SU-DHL-6 (cell line): ENCODE data around the gene MITF.

ENCODE experiments used
- H2AFZ ChIP-seq: fragments of 200-600 bp; sonication (generic); 2 replicates; pipeline ENCODE4 v1.6.1; 2014; ENCODE audit warnings: low read depth, mild to moderate bottlenecking, moderate library complexity, mixed read lengths, antibody characterized with exemption, low read length; ENCODE audit not compliant: severe bottlenecking
- H3F3A ChIP-seq: fragments of 200-600 bp; shearing (Covaris generic); 2 replicates; pipeline ENCODE4 v1.6.0; 2016; ENCODE audit warnings: antibody characterized with exemption, mild to moderate bottlenecking; ENCODE audit not compliant: insufficient read depth
- H3K27ac ChIP-seq: fragments of 200-600 bp; sonication (generic); 2 replicates; pipeline ENCODE4 v1.5.1; 2016; ENCODE audit warnings: low read depth, mild to moderate bottlenecking, low read length, moderate library complexity, mixed read lengths
- H3K27me3 ChIP-seq: fragments of 200-600 bp; sonication (generic), shearing (Covaris generic); 2 replicates; pipeline ENCODE4 v1.6.0; 2014; ENCODE audit warnings: mild to moderate bottlenecking, low read length
- H3K36me3 ChIP-seq: fragments of 200-600 bp; sonication (generic); 2 replicates; pipeline ENCODE4 v1.6.1; 2014; ENCODE audit warnings: mild to moderate bottlenecking, low read length, mixed read lengths
- H3K4me2 ChIP-seq: fragments of 300-600, 200-600 bp; shearing (Covaris generic), sonication (generic); 2 replicates; pipeline ENCODE4 v1.6.0; 2014; ENCODE audit warnings: low read length, low read depth, mild to moderate bottlenecking; ENCODE audit not compliant: poor library complexity, severe bottlenecking
- H3K4me3 ChIP-seq: fragments of 200-600 bp; sonication (generic); 2 replicates; pipeline ENCODE4 v1.5.1; 2014; ENCODE audit warnings: antibody characterized with exemption, low read length, mild to moderate bottlenecking, mixed read lengths; ENCODE audit not compliant: insufficient read depth, poor library complexity, severe bottlenecking
- H3K79me2 ChIP-seq: fragments of 200-600 bp; sonication (generic); 2 replicates; pipeline ENCODE4 v1.6.1; 2014; ENCODE audit warnings: mild to moderate bottlenecking, low read length, moderate library complexity; ENCODE audit not compliant: insufficient read depth
- H3K9ac ChIP-seq: fragments of 200-600 bp; sonication (generic); 2 replicates; pipeline ENCODE4 v1.7.0; 2014; ENCODE audit warnings: mild to moderate bottlenecking, low read length
- H3K9me2 ChIP-seq: fragments of 200-600 bp; sonication (generic); replicated peaks from 2 replicates; pipeline ENCODE4 v1.6.1; 2014; ENCODE audit warnings: low read length; ENCODE audit not compliant: insufficient read depth
- H3K9me3 ChIP-seq: fragments of 200-600 bp; sonication (generic); 2 replicates; pipeline ENCODE4 v1.6.1; 2014; ENCODE audit warnings: low read length, mixed read lengths; ENCODE audit not compliant: insufficient read depth
- H4K20me1 ChIP-seq: fragments of 200-600 bp; sonication (generic); 2 replicates; pipeline ENCODE4 v1.6.1; 2014; ENCODE audit warnings: low read depth, mild to moderate bottlenecking, antibody characterized with exemption, low read length, moderate library complexity, mixed read lengths
- EZH2phosphoT487 ChIP-seq: fragments of 200-600 bp; sonication (generic), shearing (Covaris generic); conservative IDR thresholded peaks from 2 replicates; pipeline ENCODE4 v1.6.1; 2018; ENCODE audit warnings: mild to moderate bottlenecking, antibody characterized with exemption, low read length, moderate library complexity, mixed read lengths
- TF ChIP-seq, protein P1 (sequence below): fragments of 200-600 bp; sonication (generic); IDR thresholded peaks from one replicate; pipeline ENCODE4 v1.5.1; 2017; ENCODE audit warnings: antibody characterized with exemption, mild to moderate bottlenecking, low read length, moderate library complexity; ENCODE audit not compliant: insufficient read depth, poor library complexity, severe bottlenecking

The MITF gene

DNA sequence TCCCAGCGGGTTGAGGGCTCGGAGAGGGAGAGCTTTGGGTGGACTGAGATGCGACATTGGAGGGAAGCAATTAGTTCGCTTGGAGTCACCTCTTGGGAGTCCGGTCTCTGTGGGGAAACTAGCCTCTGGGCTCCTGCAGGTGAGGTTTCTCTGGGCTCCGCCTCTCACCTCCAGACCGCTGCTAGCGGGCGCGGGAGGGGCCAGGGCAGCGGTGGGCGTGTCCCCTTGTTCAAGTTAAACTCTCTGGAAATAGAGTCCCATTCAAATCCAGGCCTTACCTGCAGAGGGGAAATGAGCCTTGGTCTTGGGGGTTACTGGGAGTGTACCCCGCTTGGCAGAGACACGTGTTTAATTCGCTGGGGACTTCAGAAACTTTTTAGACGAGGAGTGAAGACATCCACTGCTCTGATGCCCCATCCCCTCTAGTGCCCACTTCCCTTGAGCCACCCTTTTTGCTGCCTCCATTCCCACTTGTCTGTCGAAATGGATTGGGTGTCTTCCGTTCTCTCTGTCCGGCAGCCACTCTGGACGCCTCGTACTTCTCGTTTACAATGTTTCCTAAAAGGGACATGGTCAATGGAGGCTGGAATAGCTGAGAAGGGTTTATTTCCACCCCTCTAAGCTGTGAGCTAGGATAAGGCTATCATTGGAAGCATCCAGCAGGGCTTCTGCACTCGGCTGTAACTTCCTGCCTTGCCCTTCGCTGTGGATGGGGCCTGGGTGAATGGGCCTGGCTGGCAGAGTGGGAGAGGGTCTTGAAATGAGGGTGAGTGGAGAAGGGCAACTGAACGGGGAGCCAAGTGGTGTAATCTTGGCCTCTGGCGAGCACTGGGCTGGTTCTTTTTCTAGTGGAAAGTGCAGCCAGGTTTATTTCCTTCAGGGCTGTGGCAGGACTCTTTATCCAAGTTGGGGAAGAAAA, 1.1 kb downstream of the MITF start:
- Histone ChIP-seq H3K4me2 (no peak overlapping the region), H3K4me3 (no peak overlapping the region), H2AFZ (no peak overlapping the region), H3K9me2 (no peaks in the 10 kb centered on the region), H3K79me2 (no peaks in the 10 kb centered on the region), H3K9ac (no peak overlapping the region), H3K27ac (no peak overlapping the region), H4K20me1 (no peaks in the 10 kb centered on the region), H3K36me3 (no peaks in the 10 kb centered on the region), H3K9me3 (no peaks in the 10 kb centered on the region), H3F3A (no peaks in the 10 kb centered on the region), H3K27me3 (no peaks in the 10 kb centered on the region)
- TF ChIP-seq, protein P1, sequence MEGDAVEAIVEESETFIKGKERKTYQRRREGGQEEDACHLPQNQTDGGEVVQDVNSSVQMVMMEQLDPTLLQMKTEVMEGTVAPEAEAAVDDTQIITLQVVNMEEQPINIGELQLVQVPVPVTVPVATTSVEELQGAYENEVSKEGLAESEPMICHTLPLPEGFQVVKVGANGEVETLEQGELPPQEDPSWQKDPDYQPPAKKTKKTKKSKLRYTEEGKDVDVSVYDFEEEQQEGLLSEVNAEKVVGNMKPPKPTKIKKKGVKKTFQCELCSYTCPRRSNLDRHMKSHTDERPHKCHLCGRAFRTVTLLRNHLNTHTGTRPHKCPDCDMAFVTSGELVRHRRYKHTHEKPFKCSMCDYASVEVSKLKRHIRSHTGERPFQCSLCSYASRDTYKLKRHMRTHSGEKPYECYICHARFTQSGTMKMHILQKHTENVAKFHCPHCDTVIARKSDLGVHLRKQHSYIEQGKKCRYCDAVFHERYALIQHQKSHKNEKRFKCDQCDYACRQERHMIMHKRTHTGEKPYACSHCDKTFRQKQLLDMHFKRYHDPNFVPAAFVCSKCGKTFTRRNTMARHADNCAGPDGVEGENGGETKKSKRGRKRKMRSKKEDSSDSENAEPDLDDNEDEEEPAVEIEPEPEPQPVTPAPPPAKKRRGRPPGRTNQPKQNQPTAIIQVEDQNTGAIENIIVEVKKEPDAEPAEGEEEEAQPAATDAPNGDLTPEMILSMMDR = no peak
- no peak for TF ChIP-seq EZH2phosphoT487

DNA sequence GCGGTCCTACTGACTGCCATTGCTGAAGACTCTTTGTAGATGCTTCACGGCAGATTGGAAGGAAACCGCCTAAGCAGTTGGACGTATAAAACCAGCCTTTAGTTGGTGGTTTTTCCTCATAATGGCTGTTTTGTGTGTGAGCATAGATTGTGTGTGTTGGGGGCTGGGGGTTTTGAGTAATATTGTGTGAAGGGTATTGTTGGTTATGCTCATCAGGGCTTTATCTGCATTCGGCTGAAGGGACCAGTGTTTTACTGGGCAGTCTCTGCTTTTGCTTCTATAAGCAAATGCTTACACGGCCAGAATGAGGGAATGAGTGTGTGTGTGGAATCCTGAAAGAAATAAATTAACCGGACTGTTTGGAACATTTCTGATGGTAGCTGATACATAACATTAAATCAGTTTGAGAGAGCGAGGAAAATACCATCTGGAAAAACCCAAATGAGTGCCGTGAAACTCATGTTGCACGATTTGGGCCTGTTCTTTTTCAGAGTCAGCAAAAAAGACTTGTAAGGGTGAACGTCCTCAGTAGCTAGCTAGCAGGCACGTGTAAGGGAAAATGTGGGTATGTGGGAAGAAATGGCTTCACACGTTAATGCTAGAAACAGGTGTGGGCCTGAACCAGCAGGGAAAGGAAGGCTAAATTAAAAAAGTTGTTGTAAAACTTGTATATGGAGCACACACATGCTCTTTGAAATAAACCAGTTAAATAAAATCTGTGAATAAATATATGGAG, 1.9 kb downstream of the MITF start:
- H3K36me3 ChIP-seq = no peaks in the 10 kb centered on the region
- H2AFZ ChIP-seq = no peak overlapping the region
- no peaks in the 10 kb centered on the region for H3K9me3 ChIP-seq
- H3K9me2 ChIP-seq = no peaks in the 10 kb centered on the region
- H3K4me2 ChIP-seq = no peak overlapping the region
- no peaks in the 10 kb centered on the region for H3F3A ChIP-seq
- no peaks in the 10 kb centered on the region for H3K79me2 ChIP-seq
- no peak overlapping the region for H3K4me3 ChIP-seq
- no peaks in the 10 kb centered on the region for H3K27me3 ChIP-seq
- no peaks in the 10 kb centered on the region for H4K20me1 ChIP-seq
- TF ChIP-seq, protein P1 = no peak
- TF ChIP-seq EZH2phosphoT487 = no peak
- H3K9ac ChIP-seq = no peak overlapping the region
- no peak overlapping the region for H3K27ac ChIP-seq

DNA sequence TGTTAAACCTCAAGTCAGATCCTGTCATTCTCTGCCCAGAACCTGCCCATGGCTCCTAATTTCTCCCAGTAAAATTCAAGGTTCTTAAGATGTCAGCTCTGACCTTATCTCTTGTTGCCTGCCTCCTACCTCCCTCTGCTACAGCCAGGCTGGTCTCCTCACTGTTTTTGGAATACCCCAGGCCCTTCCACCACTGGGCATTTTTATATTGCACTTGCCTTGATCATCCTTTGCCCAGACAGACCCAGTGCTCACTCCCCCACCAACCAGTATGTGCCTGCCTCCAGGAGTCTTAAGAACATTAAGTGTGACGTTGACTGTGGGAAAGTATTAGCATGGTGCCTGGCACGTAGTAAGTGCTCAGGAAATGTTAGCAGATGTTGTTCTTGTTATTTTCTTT, 3.1 kb downstream of the MITF start:
- no peak overlapping the region for H3K27ac ChIP-seq
- no peak overlapping the region for H3K4me2 ChIP-seq
- no peak overlapping the region for H2AFZ ChIP-seq
- H3K9ac ChIP-seq = no peak overlapping the region
- no peaks in the 10 kb centered on the region for H3K36me3 ChIP-seq
- TF ChIP-seq EZH2phosphoT487 = no peak
- TF ChIP-seq, protein P1 = no peak
- no peaks in the 10 kb centered on the region for H3F3A ChIP-seq
- no peaks in the 10 kb centered on the region for H3K27me3 ChIP-seq
- H3K4me3 ChIP-seq = no peak overlapping the region
- no peaks in the 10 kb centered on the region for H3K79me2 ChIP-seq
- no peaks in the 10 kb centered on the region for H3K9me2 ChIP-seq
- no peaks in the 10 kb centered on the region for H3K9me3 ChIP-seq
- no peaks in the 10 kb centered on the region for H4K20me1 ChIP-seq
